Measurements from ENCODE around the gene CTNNA3.
A peak's percentile ranks its signal among the peaks of the same experiment; 100 is the strongest.

CTNNA3 gene

DNA sequence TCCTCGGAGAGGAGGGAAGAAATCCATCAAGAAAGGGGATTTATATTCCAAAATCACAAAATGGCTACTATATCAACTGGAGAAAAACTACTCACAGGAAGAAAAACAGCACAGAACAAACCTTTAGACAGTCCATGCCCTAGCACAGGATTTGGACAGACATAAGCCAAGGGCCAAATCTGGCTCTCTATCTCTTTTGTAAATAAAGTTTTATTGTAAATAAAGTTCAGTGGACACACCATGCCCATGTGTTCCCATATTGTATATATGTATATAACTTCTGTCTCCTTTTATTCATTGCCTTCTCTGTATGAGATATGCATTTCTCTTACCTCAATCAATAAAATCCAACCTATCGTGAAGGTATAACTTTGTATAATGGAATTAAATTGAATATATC lies 1513.0 kb downstream of the CTNNA3 start:
- H3K9me3 ChIP-seq (ENCODE audit: control insufficient read depth, low read length): no peaks in the 10 kb centered on the region
- H3K4me1 ChIP-seq: no peaks in the 10 kb centered on the region
- no peak overlapping the region for H3K4me3 ChIP-seq (ENCODE audit: low read depth, low read length)

DNA sequence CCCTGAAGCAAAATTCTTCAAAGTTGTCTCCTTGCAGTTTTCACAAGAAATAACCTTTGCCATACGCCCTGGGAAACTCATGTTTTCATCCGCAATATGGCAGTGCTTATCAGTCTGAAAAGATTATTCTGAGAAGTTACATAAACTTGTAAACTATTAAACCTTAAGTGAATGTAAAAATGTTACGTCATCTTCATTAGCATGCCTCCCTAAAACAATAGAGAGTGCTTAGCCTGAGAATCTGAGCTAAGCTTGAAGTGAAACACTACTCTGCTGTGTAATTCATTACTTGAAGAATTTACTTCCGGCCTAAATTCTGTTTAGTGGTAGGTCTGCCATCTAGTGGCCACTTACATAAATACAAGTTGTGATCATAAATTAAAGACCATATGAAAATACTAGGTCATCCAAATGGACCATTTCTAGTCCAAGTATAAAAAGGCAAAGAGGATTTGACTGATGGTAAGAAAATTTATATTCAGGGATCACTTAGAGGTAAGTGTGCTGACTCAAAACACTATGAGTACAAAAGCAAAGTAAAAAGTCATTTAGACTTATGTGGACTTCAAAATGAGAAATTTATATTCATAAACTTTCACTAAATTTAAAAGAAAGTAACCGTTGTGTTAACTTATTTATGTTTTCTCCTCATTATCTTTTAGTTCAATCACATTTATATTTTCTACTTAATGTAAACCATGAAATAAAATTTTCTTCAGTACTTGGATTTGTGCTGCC lies 1515.2 kb downstream of the CTNNA3 start:
- Histone ChIP-seq H3K9me3 (ENCODE audit: control insufficient read depth, low read length) (no peaks in the 10 kb centered on the region), H3K4me2 (ENCODE audit: low read length) (no peak overlapping the region), H3K79me2 (no peaks in the 10 kb centered on the region), H3K9ac (no peak overlapping the region), H3K27ac (no peak overlapping the region), H3K27me3 (ENCODE audit: control insufficient read depth, insufficient read depth, low read length) (no peaks in the 10 kb centered on the region), H3K36me3 (ENCODE audit: control insufficient read depth, insufficient read depth, low read length) (no peaks in the 10 kb centered on the region), H2AFZ (peak overlapping the region; percentile 13), H3K4me1 (no peaks in the 10 kb centered on the region), H3K4me3 (ENCODE audit: low read depth, low read length) (no peak overlapping the region)
- TF ChIP-seq, protein P1, sequence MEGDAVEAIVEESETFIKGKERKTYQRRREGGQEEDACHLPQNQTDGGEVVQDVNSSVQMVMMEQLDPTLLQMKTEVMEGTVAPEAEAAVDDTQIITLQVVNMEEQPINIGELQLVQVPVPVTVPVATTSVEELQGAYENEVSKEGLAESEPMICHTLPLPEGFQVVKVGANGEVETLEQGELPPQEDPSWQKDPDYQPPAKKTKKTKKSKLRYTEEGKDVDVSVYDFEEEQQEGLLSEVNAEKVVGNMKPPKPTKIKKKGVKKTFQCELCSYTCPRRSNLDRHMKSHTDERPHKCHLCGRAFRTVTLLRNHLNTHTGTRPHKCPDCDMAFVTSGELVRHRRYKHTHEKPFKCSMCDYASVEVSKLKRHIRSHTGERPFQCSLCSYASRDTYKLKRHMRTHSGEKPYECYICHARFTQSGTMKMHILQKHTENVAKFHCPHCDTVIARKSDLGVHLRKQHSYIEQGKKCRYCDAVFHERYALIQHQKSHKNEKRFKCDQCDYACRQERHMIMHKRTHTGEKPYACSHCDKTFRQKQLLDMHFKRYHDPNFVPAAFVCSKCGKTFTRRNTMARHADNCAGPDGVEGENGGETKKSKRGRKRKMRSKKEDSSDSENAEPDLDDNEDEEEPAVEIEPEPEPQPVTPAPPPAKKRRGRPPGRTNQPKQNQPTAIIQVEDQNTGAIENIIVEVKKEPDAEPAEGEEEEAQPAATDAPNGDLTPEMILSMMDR (IDR thresholded peaks at IDR 0.05): peak; percentile 55

More for the DNA sequence above, 1513.0 kb downstream of the CTNNA3 start:
- Histone ChIP-seq H3K36me3 (ENCODE audit: control insufficient read depth, insufficient read depth, low read length) (no peaks in the 10 kb centered on the region), H2AFZ (no peak overlapping the region), H3K4me2 (ENCODE audit: low read length) (no peak overlapping the region), H3K27me3 (ENCODE audit: control insufficient read depth, insufficient read depth, low read length) (no peaks in the 10 kb centered on the region), H3K27ac (no peak overlapping the region), H3K9ac (no peak overlapping the region), H3K79me2 (no peaks in the 10 kb centered on the region)
- TF ChIP-seq, protein P1 (IDR thresholded peaks at IDR 0.05): no peak

DNA sequence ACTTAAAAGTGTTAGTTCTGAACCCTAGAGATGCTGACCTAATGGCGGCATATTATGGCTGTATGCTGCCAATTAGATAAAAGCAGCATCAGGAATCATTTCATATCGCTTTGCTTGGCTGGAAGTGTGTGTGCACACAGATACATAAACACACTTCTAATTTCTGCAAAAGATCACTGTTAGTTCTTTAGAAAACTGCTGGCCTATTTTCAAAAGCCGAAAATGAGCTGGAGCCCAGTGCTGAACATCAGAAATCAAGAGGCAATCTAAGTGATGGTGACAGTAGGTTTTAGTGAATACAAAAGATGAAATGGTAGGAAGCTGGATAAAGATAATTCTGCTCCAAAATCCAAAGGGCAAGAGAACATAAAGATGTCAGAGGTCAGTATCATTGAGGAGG lies 1516.0 kb downstream of the CTNNA3 start:
- TF ChIP-seq, protein P1 (IDR thresholded peaks at IDR 0.05): no peak
- no peaks in the 10 kb centered on the region for H3K4me1 ChIP-seq

DNA sequence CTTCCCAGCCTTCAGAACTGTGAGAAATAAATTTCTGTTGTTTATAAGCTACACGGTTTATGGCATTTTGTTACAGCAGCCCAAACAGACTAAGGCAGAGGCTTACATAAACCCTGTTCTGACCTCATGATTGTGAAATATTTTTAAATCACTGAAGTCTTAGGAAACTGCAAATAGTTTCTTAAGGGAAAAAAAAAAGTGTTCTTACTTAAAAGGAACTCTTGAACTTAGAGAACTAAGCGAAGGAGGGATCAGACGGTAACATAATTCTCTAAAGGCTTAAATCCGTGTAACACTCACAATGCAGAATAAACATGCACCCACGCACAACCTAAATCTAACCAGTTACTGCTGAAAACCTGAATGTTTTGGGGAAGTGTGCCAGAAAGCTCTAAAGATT lies 1519.2 kb downstream of the CTNNA3 start:
- Histone ChIP-seq H3K4me3 (ENCODE audit: low read depth, low read length) (no peak overlapping the region), H3K36me3 (ENCODE audit: control insufficient read depth, insufficient read depth, low read length) (no peaks in the 10 kb centered on the region), H3K9me3 (ENCODE audit: control insufficient read depth, low read length) (no peaks in the 10 kb centered on the region), H3K4me1 (no peaks in the 10 kb centered on the region), H3K27ac (no peak overlapping the region), H3K27me3 (ENCODE audit: control insufficient read depth, insufficient read depth, low read length) (no peaks in the 10 kb centered on the region), H3K9ac (no peak overlapping the region), H3K4me2 (ENCODE audit: low read length) (no peak overlapping the region), H3K79me2 (no peaks in the 10 kb centered on the region), H2AFZ (no peak overlapping the region)
- TF ChIP-seq, protein P1 (IDR thresholded peaks at IDR 0.05): no peak

More for the DNA sequence above, 1516.0 kb downstream of the CTNNA3 start:
- H3K36me3 ChIP-seq (ENCODE audit: control insufficient read depth, insufficient read depth, low read length): no peaks in the 10 kb centered on the region
- H3K79me2 ChIP-seq: no peaks in the 10 kb centered on the region
- H3K4me3 ChIP-seq (ENCODE audit: low read depth, low read length): no peak overlapping the region
- no peak overlapping the region for H3K9ac ChIP-seq
- no peaks in the 10 kb centered on the region for H3K27me3 ChIP-seq (ENCODE audit: control insufficient read depth, insufficient read depth, low read length)
- H3K27ac ChIP-seq: no peak overlapping the region
- H3K9me3 ChIP-seq (ENCODE audit: control insufficient read depth, low read length): no peaks in the 10 kb centered on the region
- peak overlapping the region; percentile 13 for H2AFZ ChIP-seq
- no peak overlapping the region for H3K4me2 ChIP-seq (ENCODE audit: low read length)

DNA sequence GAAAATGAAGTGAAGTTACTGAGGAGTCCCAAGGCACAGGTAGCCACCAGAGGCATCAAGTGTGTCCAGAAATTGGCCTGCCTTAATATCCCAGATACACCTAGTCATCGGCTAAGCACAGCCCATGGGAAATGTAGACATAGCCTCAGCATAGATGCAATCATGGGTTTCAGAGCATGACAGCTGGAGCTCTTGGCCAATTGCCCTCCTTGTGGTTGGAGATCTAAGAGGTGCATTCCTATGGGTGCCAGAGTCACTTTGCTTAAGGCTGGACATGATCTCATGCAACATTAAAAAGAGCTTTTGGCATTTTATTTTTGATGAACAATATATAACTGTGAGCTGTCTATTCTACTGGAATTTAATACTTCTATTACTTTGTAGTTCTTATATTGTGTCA lies 1528.2 kb downstream of the CTNNA3 start:
- no peaks in the 10 kb centered on the region for H3K27me3 ChIP-seq (ENCODE audit: control insufficient read depth, insufficient read depth, low read length)
- TF ChIP-seq, protein P1 (IDR thresholded peaks at IDR 0.05): no peak
- no peak overlapping the region for H2AFZ ChIP-seq
- no peaks in the 10 kb centered on the region for H3K36me3 ChIP-seq (ENCODE audit: control insufficient read depth, insufficient read depth, low read length)
- H3K9ac ChIP-seq: no peak overlapping the region
- H3K4me2 ChIP-seq (ENCODE audit: low read length): no peak overlapping the region
- no peak overlapping the region for H3K4me3 ChIP-seq (ENCODE audit: low read depth, low read length)
- no peaks in the 10 kb centered on the region for H3K4me1 ChIP-seq
- H3K79me2 ChIP-seq: no peaks in the 10 kb centered on the region
- H3K9me3 ChIP-seq (ENCODE audit: control insufficient read depth, low read length): no peaks in the 10 kb centered on the region
- no peak overlapping the region for H3K27ac ChIP-seq

Measured in parathyroid adenoma (tissue), 2 donors.